ENCODE results near the gene ATF7. TPM values are rescaled to one million over a fixed set of nuclear protein-coding genes. Genes with fewer than 3 reads are reported as not detected.

The ATF7 gene
- total and polyA plus RNA-seq, 2 donors (not counting 3 experiments of a cell fraction or from before 2014, with no cell fraction given): 36.0 to 68.5 TPM

DNA sequence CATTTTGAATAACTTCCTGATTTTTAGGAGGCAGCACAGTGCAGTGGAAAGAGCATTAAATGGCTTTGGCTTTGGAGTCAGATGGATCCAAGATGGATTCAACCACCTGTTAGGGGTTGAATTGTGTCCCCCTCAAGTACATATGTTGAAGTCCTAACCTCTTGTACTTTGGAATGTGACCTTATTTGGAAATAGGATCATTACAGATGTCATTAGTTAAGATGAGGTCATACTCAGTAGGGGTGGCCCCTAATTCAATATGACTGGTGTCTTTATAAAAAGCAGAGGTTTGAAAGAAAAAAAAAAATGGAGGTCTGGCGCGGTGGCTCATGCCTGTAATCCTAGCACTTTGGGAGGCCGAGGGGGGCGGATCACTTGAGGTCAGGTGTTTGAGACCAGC, 30.9 kb upstream of the ATF7 start:
- TF ChIP-seq EZH2 (IDR thresholded peaks at IDR 0.05; ENCODE audit: borderline replicate concordance, low read depth, low read length, severe bottlenecking): no peak
- TF ChIP-seq GATA2 (IDR thresholded peaks at IDR 0.05; ENCODE audit: insufficient read depth, insufficient read length, low read depth, low read length): no peak
- TF ChIP-seq FOS (IDR thresholded peaks at IDR 0.05; ENCODE audit: borderline replicate concordance, insufficient read depth, low read length): no peak
- TF ChIP-seq, protein P1, sequence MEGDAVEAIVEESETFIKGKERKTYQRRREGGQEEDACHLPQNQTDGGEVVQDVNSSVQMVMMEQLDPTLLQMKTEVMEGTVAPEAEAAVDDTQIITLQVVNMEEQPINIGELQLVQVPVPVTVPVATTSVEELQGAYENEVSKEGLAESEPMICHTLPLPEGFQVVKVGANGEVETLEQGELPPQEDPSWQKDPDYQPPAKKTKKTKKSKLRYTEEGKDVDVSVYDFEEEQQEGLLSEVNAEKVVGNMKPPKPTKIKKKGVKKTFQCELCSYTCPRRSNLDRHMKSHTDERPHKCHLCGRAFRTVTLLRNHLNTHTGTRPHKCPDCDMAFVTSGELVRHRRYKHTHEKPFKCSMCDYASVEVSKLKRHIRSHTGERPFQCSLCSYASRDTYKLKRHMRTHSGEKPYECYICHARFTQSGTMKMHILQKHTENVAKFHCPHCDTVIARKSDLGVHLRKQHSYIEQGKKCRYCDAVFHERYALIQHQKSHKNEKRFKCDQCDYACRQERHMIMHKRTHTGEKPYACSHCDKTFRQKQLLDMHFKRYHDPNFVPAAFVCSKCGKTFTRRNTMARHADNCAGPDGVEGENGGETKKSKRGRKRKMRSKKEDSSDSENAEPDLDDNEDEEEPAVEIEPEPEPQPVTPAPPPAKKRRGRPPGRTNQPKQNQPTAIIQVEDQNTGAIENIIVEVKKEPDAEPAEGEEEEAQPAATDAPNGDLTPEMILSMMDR (IDR thresholded peaks at IDR 0.05; ENCODE audit: extremely low read depth in 1 of 2, insufficient read depth in 1 of 2, low read depth in 1 of 2, low read length in 2 of 2): no peak
- no peak for TF ChIP-seq POLR2AphosphoS5 (IDR thresholded peaks at IDR 0.05; ENCODE audit: insufficient read depth, low read depth, low read length)
- TF ChIP-seq MYC (IDR thresholded peaks at IDR 0.05; ENCODE audit: low read depth, low read length): no peak
- no peak for TF ChIP-seq POLR2A (IDR thresholded peaks at IDR 0.05; ENCODE audit: low read depth, low read length)
- TF ChIP-seq JUN (IDR thresholded peaks at IDR 0.05; ENCODE audit: borderline replicate concordance, insufficient read depth, insufficient read length, low read depth): no peak
- TF ChIP-seq, protein P2, sequence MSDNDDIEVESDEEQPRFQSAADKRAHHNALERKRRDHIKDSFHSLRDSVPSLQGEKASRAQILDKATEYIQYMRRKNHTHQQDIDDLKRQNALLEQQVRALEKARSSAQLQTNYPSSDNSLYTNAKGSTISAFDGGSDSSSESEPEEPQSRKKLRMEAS (IDR thresholded peaks at IDR 0.05; ENCODE audit: insufficient read depth, insufficient read length): no peak

More for the DNA sequence above, 30.9 kb upstream of the ATF7 start:
- no peaks in the 10 kb centered on the region for H4K20me1 ChIP-seq (replicated peaks; ENCODE audit: control insufficient read depth, extremely low read depth, insufficient read depth, low read length)
- no peaks in the 10 kb centered on the region for H3K9me3 ChIP-seq (replicated peaks; ENCODE audit: control insufficient read depth, insufficient read depth, low read length)
- no peaks in the 10 kb centered on the region for H3K9me1 ChIP-seq (replicated peaks; ENCODE audit: control insufficient read depth, extremely low read depth, insufficient read depth, low read length)
- no peak overlapping the region for H2AFZ ChIP-seq (ENCODE audit: low read depth, low read length)
- BruUV-seq (replicated peaks): no TSS peak
- H3K4me1 ChIP-seq (ENCODE audit: control insufficient read depth, extremely low read depth, insufficient read depth, low read length): peaks cover 14% of the 10 kb centered on the region
- dilution Hi-C loops (cut with MboI; ENCODE audit: extremely low pct_ligation_motif_present, low sequenced_read_pairs): no loop called here
- no peaks in the 10 kb centered on the region for H3K27me3 ChIP-seq (ENCODE audit: control insufficient read depth in 2 of 2, insufficient read depth in 2 of 2, low read length in 2 of 2)
- no peak overlapping the region for H3K4me3 ChIP-seq (replicated peaks in 1 of 3; ENCODE audit: insufficient read depth in 1 of 3, low read depth in 1 of 3, low read length in 3 of 3)
- no peak overlapping the region for H3K27ac ChIP-seq (ENCODE audit: insufficient read depth, low read depth, low read length)
- POLR2A ChIA-PET: no interaction called here
- no peak for FAIRE-seq
- intact Hi-C loops (cut with micrococcal nuclease): no loop called here
- CTCF ChIA-PET: interaction anchor here (1.3 kb wide), 1 partner anchor 114 kb away, joined by 6 read pairs; no protein-coding TSS in a partner anchor
- H3K9ac ChIP-seq (replicated peaks; ENCODE audit: extremely low read depth, insufficient read depth, low read length): no peak overlapping the region
- DNase-seq (ENCODE audit: low read depth, low spot score): no peak
- H3K4me2 ChIP-seq (ENCODE audit: insufficient read depth, low read length): no peak overlapping the region
- H3K79me2 ChIP-seq (ENCODE audit: control insufficient read depth, insufficient read depth, low read length): no peaks in the 10 kb centered on the region
- H3K36me3 ChIP-seq (ENCODE audit: control insufficient read depth in 2 of 2, extremely low read depth in 1 of 2, insufficient read depth in 2 of 2, low read length in 2 of 2): no peaks in the 10 kb centered on the region
